Measurements from ENCODE around the gene KIAA0930.
"Not testable (repeated sequence)": the region's sequence is repeated elsewhere in the genome, so short reads cannot be mapped to it uniquely, and the experiment has no call there.

KIAA0930 gene

DNA sequence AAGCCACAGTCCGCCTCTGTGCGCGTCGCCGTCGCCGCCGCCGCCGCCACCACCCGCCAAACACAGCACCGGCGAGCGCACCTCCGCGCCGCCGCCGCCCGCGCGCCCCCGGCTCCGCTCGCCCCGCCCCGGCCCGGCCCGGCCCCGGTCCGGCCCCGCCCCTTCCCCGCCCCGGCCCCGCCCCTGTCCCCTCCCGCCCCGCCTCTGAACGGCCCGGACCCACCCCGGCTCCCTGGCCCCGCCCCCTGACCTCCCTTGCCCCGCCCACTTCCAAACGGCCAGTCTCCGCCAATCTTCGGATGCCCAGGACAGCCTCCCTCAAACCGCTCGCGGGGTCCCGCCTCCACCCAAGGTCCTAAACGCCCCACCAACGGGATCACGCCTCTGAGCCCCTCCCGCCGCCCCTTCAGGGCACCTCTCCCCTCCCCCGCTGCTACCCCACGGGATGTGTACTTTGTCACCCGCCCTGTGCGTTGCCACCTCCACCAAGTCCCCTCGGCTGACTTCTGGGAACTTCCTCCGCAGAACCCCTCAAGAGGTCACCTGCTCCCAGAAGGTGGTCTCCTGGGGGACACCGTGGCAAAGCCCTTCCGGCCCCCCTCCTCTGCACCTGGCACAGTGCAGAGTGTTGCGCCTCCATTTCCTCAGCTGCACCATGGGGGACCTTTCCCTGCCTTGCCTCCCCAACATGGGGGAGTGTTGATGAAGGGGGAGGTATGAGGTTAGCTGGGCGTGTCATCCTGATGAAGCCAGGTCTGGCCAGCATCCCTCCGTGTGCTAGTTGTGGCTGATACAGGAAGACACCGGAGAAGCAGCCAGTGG, at the start of gene KIAA0930:
TSS of gene KIAA0930 (minus strand) at position 85 of the 822 bp plus-strand sequence. CDS start 191 bp downstream, outside the sequence.
- DNase-seq: peak; percentile 48

DNA sequence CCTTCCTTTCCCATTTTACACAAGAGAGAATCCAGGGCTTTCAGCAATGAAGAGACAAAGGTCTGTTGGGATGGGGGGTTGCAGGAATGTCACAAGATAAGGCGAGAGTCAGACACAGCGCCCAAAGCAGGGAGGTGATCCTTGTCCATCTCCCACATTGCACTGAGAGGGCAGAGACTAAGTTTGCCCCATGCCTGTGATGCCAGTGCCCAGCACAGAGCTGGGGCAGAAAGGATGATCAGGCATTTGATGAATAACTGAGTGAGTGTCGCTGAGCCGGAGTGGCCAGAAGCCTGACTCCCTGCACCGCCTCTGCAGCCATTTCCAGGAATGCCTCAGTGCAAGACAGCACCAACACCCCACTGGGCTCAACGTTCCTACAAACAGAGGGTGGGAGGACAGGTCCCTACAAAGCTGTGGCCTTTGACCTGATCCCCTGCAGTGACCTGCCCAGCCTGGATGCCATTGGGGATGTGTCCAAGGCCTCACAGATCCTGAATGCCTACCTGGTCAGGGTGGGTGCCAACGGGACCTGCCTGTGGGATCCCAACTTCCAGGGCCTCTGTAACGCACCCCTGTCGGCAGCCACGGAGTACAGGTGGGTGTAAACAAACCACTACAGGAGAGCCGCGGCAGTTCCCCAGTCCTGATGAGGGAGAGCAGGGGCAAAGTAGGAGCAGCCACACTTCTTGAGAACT, 46.3 kb upstream of the KIAA0930 start:
- no peak for DNase-seq

DNA sequence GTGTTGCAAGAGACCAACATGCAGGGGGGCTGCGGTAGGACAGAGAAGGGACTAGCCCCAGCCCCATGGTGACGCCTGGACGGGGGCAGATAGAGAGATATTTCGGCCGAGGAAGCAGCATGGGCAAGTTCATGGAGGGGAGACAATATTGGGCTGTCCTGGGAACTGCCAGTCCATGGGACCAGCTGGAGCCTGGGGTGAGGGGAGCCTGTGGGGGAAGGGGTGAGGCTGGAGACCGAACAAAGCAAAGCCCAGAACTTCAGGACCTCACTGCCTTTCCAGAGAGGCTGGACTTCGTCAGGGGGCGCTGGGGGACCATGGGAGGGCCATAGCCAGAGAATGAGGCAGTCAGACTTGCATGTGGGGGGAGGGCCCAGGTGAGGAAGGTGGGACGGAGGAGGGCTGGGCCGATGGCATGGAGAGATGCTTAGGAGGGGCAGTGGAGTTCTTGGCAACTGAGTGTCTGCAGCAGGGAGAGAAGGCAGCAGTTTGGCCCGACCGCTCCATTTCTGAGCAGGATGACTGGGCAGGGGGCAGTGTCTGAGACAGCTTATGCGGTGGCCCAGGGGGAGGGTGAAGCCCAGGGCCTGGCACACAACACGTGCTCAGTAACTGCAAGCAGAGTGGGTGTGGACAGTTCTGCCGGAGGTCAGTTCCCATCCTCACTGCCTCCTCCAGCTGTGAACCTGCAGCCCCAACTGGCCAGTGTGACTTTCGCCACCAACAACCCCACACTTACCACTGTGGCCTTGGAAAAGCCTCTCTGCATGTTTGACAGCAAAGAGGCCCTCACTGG, 44.8 kb upstream of the KIAA0930 start:
- no peak for DNase-seq

DNA sequence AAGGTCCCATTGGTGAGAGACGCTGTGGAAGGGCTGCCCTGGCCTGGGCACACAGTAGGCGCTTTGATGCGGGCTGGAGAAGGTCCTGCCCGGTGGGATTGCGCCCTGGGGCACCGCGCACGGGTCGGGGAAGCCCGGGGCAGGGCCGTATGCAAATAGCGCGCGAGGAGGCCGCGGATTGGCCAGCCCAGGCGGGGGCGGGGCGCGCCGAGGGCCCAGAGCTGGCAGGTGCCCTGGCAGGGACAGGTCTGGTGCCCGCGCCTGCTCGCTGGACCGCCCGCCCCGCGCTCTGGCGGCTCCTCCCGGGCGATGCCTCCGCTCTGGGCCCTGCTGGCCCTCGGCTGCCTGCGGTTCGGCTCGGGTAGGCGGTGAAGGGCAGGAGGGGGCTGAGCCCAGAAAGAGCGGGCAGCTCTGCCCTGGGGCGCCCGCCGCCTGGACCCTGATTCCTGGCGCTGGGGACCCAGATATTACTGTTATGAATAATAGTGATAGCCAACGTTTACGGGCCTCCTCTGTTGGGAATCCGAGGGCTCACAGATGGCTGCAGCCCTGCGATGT, 44.1 kb upstream of the KIAA0930 start, which contains the start of gene UPK3A:
TSS of gene UPK3A (plus strand) at position 245 of the 558 bp plus-strand sequence. CDS start at position 310, 65 bp downstream.
- DNase-seq: no peak

DNA sequence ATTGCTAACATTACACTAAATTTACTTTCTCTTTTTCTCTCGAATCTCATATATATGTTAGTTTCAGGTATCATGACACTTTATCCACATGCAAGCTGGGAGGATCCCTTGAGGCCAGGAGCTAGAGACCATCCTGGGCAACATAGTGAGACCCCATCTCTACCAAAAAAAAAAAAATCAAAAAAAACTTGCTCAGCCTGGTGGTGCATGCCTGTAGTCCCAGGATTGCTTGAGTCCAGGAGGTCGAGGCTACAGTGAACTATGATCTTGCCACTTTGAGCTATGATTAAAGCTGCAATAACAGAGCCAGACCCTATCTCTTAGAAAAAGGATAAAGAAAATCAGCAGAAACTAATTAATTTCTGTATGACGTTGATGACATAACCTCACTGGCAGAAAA, 40.3 kb upstream of the KIAA0930 start:
- DNase-seq: no peak

DNA sequence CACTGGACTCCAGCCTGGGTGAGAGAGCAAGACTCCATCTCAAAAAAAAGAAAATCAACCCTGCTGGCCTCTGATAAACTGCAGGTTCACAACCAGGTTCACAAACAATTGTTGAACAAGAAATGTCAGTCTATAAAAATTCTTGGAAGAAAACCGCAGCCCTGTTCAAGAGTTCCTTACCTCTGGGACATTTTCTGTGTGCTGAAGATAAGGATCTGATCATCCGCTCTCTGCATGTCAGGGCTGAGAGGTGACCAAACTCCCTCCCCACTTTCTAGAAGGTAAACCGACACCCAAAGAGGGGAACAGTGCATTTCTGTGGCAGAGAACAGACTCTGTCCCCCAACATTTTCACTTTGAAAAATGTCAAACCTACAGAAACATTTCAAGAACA, 39.9 kb upstream of the KIAA0930 start:
- DNase-seq: no peak

DNA sequence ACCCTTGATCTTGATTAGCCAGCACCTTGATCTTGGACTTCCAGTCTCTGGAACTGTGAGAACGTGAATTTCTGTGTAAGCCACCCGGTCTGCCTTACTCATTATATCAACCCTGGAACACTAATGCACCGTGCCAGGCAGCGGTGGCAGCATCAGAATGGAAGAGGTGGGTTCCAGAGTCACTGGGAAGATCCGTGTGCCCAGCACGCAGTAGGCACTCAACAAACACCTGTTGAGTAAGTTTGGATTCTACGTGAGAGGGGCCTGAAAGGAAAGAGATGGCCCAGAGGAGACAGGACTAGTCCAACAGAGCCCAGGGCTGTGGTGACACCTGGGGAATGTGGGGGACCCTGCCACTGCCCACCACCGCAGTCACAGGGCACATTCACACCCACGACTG, 37.4 kb upstream of the KIAA0930 start:
- no peak for DNase-seq

DNA sequence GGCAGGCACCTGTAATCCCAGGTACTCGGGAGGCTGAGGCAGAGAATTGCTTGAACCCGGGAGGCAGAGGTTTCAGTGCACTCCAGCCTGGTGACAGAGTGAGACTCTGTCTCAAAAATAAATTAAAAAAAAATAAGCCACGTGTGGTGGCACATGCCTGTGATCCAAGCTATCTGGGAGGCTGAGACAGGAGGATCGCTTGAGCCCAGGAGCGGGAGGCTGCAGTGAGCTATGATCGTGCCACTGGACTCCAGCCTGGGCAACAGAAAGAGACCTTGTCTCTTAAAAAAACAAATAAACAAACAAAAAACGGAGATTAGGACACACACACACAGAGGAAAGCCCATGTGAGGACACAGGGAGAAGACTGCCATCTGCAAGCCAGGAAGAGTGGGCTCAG, 37.0 kb upstream of the KIAA0930 start:
- DNase-seq: not testable (repeated sequence)

DNA sequence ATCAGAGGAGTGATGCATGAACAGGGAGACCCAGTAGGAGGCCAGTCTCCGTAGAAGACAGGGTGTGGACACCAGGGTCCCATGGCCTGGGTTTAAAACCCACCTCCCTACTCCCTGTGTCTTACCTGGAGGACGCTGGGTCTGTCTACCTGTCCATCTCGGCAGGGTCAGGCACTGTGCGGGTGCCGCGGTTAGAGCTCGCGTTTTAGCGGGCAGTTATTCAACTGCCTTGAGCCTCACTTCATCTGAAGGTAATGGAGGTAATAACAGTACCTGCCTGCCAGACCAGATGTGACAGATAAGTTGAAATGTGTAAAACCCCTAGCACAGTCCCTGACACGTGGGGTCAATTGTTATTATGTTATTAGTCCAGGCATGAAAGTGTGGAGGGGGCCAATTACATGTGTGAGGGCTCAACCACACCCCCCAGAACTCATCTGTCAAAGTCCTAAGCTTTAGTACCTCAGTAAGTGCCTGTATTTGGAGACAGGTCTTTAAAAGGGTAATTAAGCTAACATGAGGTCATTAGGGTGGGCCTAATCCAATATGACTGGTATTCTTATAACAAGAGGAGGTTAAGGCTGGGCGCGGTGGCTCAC, 35.9 kb upstream of the KIAA0930 start:
- no peak for DNase-seq

DNA sequence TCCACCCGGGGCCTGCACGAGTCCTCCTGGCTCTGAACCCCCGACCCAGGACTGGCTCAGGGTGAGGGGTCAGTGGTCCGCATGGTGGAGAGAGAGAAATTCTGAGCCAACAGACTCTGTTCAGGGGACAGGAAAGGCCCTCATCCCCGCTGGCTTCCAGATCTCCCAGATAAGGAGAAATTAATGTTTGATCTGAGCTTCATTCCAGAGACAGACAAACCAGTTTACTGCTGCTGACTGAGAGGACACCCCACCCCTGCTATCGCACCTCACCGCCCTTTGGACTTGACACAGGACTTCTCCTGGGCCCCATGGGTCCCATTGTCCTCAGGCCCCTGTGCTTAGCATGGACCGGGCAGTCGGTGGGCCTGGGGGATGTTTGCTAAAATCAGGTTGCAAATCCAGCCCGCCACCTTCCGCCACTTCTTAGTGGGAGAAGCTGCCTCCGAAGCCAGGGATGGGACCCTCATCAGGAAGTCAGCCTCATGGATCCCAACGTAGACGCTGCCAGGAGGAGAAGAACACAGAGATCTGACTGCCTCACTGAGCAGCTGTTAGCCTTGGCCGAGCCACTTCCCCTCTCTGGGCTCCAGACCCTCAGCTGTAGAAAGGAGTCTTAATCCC, 32.9 kb upstream of the KIAA0930 start:
- DNase-seq: no peak

DNA sequence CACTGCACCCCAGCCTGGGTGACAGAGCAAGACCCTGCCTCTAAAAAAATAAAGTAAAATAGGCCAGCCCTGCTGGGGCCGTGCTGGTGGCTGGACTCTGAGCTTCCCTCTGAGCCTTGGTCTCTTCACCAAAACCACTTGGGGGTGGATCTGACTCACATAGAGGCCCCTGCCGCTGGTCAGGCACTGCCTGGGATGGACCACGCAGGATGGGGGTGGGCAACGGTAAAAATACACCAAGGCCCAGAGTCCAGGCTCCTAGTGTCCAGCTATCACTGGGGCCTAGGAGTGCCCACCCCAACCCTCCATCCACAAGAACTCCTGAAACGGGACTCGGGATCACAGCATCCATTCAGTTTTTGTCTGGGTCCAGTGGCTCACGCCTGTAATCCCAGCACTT, 31.8 kb upstream of the KIAA0930 start:
- DNase-seq: no peak

DNA sequence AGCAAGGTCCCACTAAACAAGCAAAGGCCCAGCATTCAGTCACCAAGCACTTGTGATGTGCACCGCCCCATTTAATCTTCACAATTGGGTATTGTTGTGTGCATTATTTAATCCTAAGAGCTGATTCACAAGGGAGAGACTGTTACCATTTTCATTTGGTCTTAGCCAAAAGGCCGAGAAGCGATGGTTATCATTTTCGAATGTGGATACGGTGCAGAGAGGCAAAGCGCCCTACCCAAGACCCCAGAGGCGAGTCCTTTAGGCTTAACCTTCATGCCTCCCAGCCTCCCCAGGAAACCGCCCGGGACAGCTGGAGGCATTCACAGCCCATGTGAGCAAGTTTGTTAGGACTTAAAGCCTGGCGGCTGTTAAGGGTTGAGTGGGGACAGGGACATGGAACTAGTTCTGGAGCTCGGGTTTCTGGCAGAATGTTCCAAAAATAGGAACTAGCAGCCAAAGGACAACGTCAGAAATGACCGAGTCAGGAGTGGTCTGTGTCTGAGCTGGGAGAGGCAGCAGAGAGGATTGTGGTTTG, 31.0 kb upstream of the KIAA0930 start:
- DNase-seq: no peak

DNA sequence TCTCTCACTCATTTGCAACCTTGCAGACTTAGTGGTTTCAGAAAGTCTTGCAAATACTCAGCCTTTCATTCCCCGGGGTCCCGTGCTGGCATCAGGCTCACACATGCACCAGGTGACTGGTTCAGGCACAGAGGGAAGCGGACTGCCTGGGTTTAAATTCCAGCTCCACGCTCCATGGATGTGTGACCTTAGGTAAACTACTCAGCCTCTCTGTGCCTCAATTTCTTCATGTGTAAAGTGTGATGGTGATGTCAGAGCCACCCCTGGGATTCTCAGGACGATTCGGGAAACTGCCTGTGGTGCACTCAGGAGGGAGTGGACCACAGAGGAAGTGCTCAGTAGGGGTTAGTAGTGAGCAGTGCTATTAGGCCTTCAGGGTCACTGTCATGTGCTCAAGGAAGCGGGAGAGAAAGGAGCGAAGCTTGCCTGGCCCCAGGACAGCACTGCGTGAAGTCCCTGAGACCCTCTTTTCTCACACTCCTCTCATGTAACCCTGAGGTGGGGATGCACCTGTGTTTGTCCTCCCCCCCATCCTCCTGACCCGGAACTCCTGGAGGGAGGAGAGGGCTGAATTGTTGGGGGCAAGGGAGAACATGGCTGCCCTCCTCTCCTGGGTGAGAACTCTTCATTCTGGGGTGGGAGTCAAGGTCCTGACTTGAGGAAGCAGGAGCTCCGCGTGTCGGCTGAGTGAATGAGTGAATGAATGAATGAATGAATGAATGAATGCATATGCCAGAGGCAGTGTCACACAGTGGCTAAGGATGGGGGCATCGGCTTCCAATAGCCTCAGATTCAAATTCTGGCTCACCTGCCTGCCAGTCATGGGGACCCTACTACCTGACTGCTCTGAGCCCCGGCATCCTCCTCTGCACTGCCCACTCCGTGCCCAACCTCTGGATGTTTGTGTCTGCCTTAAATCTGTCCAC, 29.7 kb upstream of the KIAA0930 start:
- DNase-seq: no peak

DNA sequence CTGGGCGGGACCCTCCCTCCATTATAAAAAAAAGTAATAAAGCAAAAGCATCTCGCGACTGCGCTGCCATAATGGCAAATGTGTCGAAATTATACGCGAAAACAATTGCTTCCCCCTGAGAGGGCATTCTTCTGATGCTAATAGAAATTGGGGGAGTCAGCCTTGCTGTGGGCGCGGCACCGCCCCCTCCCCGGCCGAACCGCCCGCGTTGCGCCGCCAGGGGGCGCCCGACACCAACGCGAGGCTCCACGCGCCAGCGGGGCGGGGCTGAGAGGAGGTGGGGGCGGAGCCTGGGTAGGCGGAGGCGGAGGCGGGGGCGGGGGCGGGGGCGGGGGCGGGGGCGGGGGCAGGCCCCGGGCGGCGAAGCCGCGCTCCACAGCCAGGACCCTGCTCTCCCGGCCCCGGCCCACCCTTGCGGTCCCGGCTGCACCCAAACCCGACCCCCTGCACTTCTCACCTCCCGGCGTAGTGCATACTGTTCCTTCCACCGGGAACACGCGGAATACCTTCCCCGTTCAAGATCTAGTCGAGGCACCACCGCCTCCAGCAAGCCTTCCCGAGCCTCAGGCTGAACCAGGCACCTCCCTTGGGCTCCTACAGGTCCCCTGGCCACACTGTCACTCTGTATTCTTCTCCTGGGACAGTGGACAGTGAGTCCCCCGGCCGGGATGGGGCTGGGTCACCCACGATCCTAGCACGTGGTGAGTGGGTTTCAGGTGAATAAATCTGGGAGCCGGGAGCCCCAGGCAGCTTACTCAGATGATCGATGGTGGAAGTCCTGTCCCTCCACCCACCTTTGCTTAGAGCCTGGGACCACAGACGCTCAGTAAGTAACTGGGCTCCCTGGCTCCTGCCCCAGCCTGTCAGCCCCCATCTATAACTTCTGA, 28.5 kb upstream of the KIAA0930 start:
- DNase-seq: peak; percentile 72

DNA sequence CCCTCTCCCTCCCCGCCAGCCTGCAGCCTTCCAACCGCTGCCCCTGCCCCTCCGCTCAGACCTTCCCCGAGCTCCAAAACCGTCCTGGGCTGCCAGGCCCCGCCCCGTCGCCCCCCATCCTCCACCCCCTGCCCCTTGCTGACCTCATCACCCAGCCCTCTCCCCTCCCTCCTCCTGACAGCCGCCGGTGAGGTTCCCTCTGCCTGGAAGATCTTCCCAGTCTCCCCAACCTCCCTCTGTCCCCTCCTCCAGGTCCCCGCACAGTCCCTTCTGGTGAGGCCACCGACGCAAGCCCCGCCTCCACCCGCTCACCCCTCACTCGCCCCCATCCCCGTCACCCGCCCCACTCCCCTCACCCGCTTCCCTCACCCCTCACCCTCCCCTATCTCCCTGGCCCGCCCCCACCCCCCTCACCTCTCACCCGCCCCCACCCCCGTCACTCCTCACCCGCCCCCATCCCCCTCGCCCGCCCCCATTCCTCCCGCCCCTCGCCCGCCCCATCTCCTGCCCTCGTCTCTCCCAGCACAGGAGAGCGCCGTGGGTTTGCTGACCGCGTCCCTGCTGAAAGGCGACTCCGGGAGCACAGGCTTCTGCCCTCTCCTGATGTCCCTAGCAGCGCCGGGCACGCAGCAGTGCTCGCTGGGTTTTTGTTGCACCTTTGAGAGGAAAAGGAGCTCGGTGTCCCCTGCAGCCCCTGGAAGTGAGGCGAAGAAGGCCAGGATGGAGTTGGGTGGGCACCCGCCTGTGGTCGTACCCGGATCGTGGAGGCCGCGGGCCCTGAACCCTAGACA, 27.7 kb upstream of the KIAA0930 start:
- no peak for DNase-seq

DNA sequence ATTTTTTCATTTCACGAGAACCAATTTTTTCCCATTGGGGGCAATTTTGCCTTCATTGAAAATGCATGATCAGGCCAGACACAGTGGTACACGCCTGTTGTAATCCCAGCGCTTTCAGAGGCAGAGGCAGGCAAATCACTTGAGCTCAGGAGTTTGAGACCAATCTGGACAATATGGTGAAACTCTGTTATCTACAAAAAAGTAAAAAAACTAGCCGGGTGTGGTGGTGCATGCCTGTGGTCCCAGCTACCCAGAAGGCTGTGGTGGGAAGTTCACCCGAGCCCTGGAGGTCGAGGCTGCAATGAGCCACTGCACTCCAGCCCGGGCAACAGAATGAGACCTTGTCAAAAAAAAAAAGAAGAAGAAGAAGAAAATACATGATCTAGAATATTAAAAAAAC, 24.8 kb upstream of the KIAA0930 start:
- DNase-seq: no peak

DNA sequence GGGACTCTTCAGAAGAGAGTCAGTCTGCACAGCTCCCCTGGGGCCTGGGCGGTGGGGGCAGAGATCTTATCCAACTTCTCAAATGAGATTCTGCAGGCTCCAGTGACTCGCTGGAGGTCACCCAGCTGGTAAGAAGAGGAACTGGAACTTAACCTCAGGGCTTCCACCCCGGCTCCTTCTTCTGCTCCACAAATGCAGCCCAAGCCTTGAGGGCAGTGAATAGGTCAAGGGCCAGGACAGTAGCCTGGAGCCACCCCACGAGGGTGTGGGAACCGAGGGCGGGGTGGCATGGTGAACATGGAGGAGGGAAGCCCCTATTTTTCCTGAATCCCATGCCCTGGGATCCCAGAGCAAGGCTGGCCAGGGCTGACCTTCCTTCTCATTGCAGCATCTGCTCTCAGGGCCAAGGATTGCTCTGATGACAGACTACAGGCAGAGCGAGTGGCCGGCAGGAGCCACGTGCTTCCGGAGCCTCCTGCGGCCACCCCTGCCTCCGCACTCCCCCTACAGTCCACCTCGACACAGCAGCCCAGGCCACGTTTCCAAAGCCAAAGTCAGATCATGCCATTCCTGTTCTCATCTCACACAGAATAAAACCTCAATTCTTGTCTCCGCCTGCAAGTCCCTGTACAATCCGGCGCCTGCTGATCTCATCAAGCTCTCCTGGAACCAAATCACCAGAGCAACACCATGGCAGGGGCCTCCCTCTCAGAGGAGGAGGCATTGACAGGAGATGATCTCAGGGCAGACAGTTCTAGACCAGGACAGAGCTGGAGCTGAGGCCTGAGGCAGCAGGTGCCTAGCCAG, 23.0 kb upstream of the KIAA0930 start:
- DNase-seq: peak; percentile 47

DNA sequence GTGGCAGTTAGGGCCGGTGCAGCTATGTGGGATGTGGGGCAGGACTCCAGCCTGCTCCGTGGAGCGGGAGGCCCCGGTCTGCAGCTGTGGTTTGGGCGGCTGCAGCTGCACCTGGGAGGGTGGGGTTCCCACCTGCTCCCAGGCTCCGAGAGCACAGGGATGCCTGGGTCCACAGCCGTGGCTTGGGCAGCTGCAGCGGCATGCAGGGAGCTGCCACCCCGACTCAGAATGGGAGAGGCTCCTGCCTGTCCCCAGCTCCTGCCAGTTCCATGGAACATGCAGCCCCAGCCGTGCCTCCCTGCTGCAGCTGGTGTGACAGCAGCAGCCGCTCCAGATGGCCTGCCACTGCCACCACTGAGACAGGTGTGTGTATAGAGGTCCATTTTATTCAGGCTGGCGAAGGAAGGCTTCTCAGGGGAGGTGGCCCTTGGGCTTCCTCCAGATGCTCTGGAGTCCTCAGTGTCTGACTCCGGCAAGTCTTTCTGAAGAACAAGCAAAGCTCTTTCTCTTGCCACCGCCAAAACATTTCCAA, 22.3 kb upstream of the KIAA0930 start:
- DNase-seq: no peak
